ENCODE data around the gene CCNYL1. TPM values are rescaled to one million over a fixed set of nuclear protein-coding genes. Genes with fewer than 3 reads are reported as not detected.

CCNYL1 gene
- polyA plus RNA-seq, 4 donors: 8.2 to 18.4 (median 15.2) TPM

DNA sequence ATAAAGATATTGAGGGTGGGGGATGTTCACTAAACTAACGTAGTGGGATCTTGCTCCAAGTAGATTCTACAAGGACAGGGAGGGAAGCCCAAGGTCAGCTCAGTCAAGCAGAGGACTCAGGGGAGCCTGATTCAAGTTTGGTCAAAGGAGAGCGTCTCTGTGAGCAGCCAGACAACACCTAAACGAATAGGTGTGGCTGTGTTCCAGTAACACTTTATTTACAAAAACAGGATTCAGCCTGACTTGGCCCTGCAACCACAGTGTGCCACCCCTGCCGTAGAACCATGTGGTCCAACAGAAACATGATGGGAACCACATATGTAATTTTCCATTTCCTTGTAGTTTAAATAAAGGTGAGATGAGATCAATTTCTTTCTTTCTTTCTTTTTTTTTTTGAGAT lies 76.4 kb downstream of the CCNYL1 start:
- WGBS, 3 donors: 67 to 70% (median 68%) methylated on average over 4 of the region's 4 CpGs
- no peaks in the 10 kb centered on the region for H3K27me3 ChIP-seq (ENCODE audit: control insufficient read depth in 3 of 3, insufficient read depth in 3 of 3, low read length in 3 of 3)
- FAIRE-seq: no peak

DNA sequence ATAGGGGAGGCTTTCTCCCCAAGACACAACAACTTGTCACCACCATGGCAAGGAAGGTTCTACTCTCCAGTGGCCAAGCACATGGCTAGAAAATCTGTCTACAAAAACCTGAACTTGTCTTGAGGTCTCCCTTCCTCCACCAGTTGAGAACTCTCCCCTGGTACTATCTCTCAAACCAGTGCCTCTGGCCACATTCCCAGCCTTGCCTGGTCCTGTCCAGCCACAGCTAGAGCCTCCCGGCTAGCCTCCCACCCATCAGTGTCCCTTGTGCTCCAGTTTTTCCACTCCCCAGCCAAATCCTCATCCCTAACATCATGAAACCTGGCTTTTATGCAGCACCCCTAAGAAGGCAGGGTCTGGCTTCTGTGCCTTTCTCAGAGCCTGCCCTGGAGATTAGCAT lies 79.5 kb downstream of the CCNYL1 start:
- Histone ChIP-seq H3K27ac (ENCODE audit: low read depth in 1 of 3, low read length in 2 of 3) (no peak overlapping the region), H3K4me3 (ENCODE audit: low read depth in 1 of 3, low read length in 3 of 3) (no peak overlapping the region), H3K36me3 (ENCODE audit: control insufficient read depth in 3 of 3, insufficient read depth in 2 of 3, low read depth in 1 of 3, low read length in 3 of 3) (no peaks in the 10 kb centered on the region), H3K4me1 (ENCODE audit: control insufficient read depth in 3 of 3, insufficient read depth in 2 of 3, low read depth in 1 of 3, low read length in 2 of 3) (peaks cover 0 to 5% (median 3%) of the 10 kb centered on the region in 3 donors), H3K27me3 (ENCODE audit: control insufficient read depth in 3 of 3, insufficient read depth in 3 of 3, low read length in 3 of 3) (no peaks in the 10 kb centered on the region), H3K9me3 (ENCODE audit: control insufficient read depth in 2 of 2, insufficient read depth in 1 of 2, low read depth in 1 of 2, low read length in 1 of 2) (no peaks in the 10 kb centered on the region)
- WGBS, 3 donors: 91 to 100% (median 91%) methylated on average over 1 of the region's 1 CpG
- no peak for FAIRE-seq
- no peak for DNase-seq

More for the DNA sequence above, 76.4 kb downstream of the CCNYL1 start:
- Histone ChIP-seq H3K4me3 (ENCODE audit: low read depth in 1 of 3, low read length in 3 of 3) (no peak overlapping the region), H3K9me3 (ENCODE audit: control insufficient read depth in 2 of 2, insufficient read depth in 1 of 2, low read depth in 1 of 2, low read length in 1 of 2) (no peaks in the 10 kb centered on the region), H3K4me1 (ENCODE audit: control insufficient read depth in 3 of 3, insufficient read depth in 2 of 3, low read depth in 1 of 3, low read length in 2 of 3) (peaks cover 3 to 13% (median 7%) of the 10 kb centered on the region in 3 donors), H3K36me3 (ENCODE audit: control insufficient read depth in 3 of 3, insufficient read depth in 2 of 3, low read depth in 1 of 3, low read length in 3 of 3) (no peaks in the 10 kb centered on the region), H3K27ac (ENCODE audit: low read depth in 1 of 3, low read length in 2 of 3) (no peak overlapping the region)
- DNase-seq: no peak

DNA sequence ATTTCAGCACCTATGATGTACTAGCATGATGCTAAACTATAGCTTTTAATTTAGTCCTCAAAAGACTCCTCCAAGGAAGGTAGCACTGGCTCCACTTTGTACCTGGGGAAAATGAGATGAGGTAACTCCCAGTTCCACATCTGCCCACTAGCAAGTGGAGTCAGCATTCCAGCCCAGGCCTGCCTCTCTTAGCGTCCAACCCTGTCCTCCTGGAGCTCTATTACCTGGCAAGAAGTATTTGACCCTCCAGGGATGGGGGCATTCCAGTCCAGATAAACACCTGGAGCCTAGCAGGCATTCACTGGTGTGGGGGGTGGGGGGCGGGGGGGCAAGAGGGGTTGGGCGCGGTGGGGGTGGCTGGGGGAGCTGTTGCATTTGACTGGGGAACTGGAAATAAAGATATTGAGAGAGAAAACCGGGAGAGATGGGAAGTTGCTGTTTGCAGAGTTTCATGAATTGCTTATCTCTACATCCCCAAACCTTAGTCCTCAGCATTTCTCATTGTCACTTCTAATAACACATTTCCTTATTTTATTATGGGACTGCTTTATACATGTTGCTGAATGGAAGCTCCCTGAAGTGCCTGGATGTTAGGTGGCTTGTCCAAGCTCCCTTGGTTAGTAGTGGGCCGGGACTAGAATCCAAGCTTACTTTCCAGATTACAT lies 80.3 kb downstream of the CCNYL1 start:
- DNase-seq (no peak), FAIRE-seq (no peak)
- Histone ChIP-seq H3K4me3 (ENCODE audit: low read depth in 1 of 3, low read length in 3 of 3) (no peak overlapping the region), H3K9me3 (ENCODE audit: control insufficient read depth in 2 of 2, insufficient read depth in 1 of 2, low read depth in 1 of 2, low read length in 1 of 2) (no peaks in the 10 kb centered on the region), H3K4me1 (ENCODE audit: control insufficient read depth in 3 of 3, insufficient read depth in 2 of 3, low read depth in 1 of 3, low read length in 2 of 3) (peaks cover 2 to 9% (median 3%) of the 10 kb centered on the region in 3 donors), H3K36me3 (ENCODE audit: control insufficient read depth in 3 of 3, insufficient read depth in 2 of 3, low read depth in 1 of 3, low read length in 3 of 3) (no peaks in the 10 kb centered on the region), H3K27me3 (ENCODE audit: control insufficient read depth in 3 of 3, insufficient read depth in 3 of 3, low read length in 3 of 3) (no peaks in the 10 kb centered on the region), H3K27ac (ENCODE audit: low read depth in 1 of 3, low read length in 2 of 3) (no peak overlapping the region)
- WGBS, 3 donors: 34 to 51% (median 47%) methylated on average over 6 of the region's 6 CpGs

DNA sequence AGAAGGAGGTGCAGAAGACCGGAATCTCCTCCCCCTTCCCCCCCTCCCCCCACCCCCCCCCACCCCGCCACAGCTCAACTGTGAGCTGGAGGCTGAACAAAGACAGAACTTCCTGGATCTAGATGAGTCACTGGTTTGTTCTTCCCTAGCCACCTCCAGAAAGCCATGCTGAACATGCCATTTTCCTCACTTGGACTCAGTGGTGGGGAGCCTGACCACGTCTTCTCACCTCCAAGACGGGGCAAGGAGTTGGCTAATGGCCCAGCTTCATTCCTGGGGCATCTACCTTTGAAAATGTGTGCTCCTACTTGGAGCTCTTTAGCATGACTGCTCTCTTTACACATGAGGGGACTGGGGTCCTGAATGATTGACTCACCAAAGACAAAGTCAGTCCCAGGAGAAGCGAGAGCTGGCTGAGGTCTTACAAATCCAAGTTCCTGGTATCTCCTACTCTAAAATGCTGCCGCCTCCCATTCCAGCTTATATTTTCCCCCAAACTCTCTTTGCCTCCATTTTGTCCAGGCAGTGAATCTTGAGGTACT lies 80.9 kb downstream of the CCNYL1 start:
- Histone ChIP-seq H3K36me3 (ENCODE audit: control insufficient read depth in 3 of 3, insufficient read depth in 2 of 3, low read depth in 1 of 3, low read length in 3 of 3) (no peaks in the 10 kb centered on the region), H3K4me3 (ENCODE audit: low read depth in 1 of 3, low read length in 3 of 3) (no peak overlapping the region), H3K4me1 (ENCODE audit: control insufficient read depth in 3 of 3, insufficient read depth in 2 of 3, low read depth in 1 of 3, low read length in 2 of 3) (peaks cover 2 to 15% (median 3%) of the 10 kb centered on the region in 3 donors), H3K27ac (ENCODE audit: low read depth in 1 of 3, low read length in 2 of 3) (peak overlapping the region in 2 of 3 donors; percentile 30 to 80), H3K27me3 (ENCODE audit: control insufficient read depth in 3 of 3, insufficient read depth in 3 of 3, low read length in 3 of 3) (no peaks in the 10 kb centered on the region), H3K9me3 (ENCODE audit: control insufficient read depth in 2 of 2, insufficient read depth in 1 of 2, low read depth in 1 of 2, low read length in 1 of 2) (no peaks in the 10 kb centered on the region)
- WGBS, 3 donors: 45 to 57% (median 53%) methylated on average over 5 of the region's 6 CpGs
- no peak for FAIRE-seq
- DNase-seq: peak in 1 of 2 donors; percentile 70

DNA sequence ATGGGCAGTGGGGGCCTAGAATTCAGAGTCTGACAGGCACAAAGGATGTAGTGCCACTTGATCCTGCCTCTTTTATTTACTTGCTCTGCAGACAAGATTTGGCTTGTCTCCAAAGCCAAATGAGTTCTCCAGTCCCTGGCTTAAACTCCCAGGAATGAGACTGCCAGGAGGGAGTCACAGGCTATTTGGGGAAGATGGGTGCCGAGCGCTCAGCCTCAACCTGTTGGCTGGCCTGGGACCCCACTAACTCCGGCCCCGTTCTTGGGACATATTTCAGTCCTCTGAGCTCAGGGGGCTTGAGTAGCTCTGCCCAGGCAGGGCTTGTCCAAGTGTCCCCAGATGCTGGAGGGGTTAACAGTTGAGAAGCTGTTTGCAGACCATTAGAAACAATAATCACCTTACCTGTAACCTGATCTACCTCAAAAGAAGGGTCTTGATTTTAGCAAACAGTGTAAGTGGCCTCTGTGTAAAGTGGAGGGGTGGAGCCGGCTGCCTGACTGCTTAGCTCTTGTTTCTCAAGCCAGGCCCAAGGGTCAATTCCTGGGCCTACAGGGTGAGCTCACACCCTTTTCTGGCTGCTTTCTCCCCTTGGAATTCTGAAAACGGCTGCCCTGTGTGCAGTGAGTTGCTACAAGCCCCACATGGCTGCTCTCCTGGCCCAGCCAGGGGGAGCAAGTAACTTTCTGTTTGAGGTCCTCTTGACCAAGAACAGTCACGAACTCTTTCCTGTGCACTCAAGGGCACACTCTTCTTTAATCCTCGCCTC lies 85.3 kb downstream of the CCNYL1 start:
- FAIRE-seq (no peak), DNase-seq (peak; percentile 72 to 82)
- H3K4me3 ChIP-seq (ENCODE audit: low read depth in 1 of 3, low read length in 3 of 3): no peak overlapping the region
- no peaks in the 10 kb centered on the region for H3K36me3 ChIP-seq (ENCODE audit: control insufficient read depth in 3 of 3, insufficient read depth in 2 of 3, low read depth in 1 of 3, low read length in 3 of 3)
- WGBS, 3 donors: 29 to 57% (median 48%) methylated on average over 8 of the region's 8 CpGs
- peaks cover 2 to 26% (median 3%) of the 10 kb centered on the region in 3 donors for H3K4me1 ChIP-seq (ENCODE audit: control insufficient read depth in 3 of 3, insufficient read depth in 2 of 3, low read depth in 1 of 3, low read length in 2 of 3)
- no peaks in the 10 kb centered on the region for H3K27me3 ChIP-seq (ENCODE audit: control insufficient read depth in 3 of 3, insufficient read depth in 3 of 3, low read length in 3 of 3)
- no peaks in the 10 kb centered on the region for H3K9me3 ChIP-seq (ENCODE audit: control insufficient read depth in 2 of 2, insufficient read depth in 1 of 2, low read depth in 1 of 2, low read length in 1 of 2)
- peak overlapping the region in 2 of 3 donors; percentile 38 to 77 for H3K27ac ChIP-seq (ENCODE audit: low read depth in 1 of 3, low read length in 2 of 3)

DNA sequence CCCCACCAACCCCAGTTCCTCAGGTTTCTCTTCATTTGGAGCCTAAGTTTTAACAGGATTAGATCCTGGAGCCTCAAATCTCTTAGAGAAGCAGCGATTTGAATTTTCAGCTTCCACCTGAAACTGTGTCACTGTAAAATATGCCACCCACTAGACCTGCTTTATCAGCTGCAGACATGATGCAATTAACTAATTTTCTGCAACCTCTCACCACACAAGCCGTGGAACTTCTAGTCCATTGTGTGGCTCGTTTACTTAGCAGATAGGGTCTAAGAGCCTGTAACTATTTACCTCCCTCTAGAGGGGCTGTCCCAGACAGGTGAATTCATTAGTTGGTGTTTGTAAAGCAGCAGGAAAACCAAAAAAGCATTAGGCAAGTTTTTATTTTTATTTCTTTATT lies 89.8 kb downstream of the CCNYL1 start:
- 13 to 32% (median 27%) methylated on average over 3 of the region's 3 CpGs for WGBS, 3 donors
- Histone ChIP-seq H3K9me3 (ENCODE audit: control insufficient read depth in 2 of 2, insufficient read depth in 1 of 2, low read depth in 1 of 2, low read length in 1 of 2) (no peaks in the 10 kb centered on the region), H3K27me3 (ENCODE audit: control insufficient read depth in 3 of 3, insufficient read depth in 3 of 3, low read length in 3 of 3) (no peaks in the 10 kb centered on the region), H3K36me3 (ENCODE audit: control insufficient read depth in 3 of 3, insufficient read depth in 2 of 3, low read depth in 1 of 3, low read length in 3 of 3) (no peaks in the 10 kb centered on the region), H3K4me1 (ENCODE audit: control insufficient read depth in 3 of 3, insufficient read depth in 2 of 3, low read depth in 1 of 3, low read length in 2 of 3) (peaks cover 2 to 38% (median 3%) of the 10 kb centered on the region in 3 donors), H3K27ac (ENCODE audit: low read depth in 1 of 3, low read length in 2 of 3) (no peak overlapping the region), H3K4me3 (ENCODE audit: low read depth in 1 of 3, low read length in 3 of 3) (no peak overlapping the region)
- no peak for FAIRE-seq
- peak in 1 of 2 donors; percentile 49 for DNase-seq

DNA sequence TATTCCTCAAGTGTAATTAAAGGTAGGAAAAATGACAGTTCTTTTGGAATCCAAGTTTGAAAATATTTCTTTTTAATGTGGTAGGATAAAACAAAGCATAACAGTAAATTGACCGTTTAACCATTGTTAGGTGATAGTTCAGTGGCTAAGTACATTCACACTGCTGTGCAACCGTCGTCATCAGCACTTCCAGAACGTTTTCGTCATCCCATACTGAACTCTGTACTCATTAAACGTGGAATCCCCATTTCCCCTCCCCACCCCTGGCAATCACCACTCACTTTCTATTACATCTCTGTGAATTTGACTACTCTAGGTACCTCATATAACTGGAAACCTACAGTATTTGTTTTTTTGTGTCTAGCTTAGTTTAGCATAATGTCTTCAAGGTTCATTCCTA lies 91.2 kb downstream of the CCNYL1 start:
- Histone ChIP-seq H3K9me3 (ENCODE audit: control insufficient read depth in 2 of 2, insufficient read depth in 1 of 2, low read depth in 1 of 2, low read length in 1 of 2) (no peaks in the 10 kb centered on the region), H3K27ac (ENCODE audit: low read depth in 1 of 3, low read length in 2 of 3) (peak overlapping the region in 1 of 3 donors; percentile 64), H3K4me3 (ENCODE audit: low read depth in 1 of 3, low read length in 3 of 3) (no peak overlapping the region), H3K4me1 (ENCODE audit: control insufficient read depth in 3 of 3, insufficient read depth in 2 of 3, low read depth in 1 of 3, low read length in 2 of 3) (peaks cover 0 to 27% (median 3%) of the 10 kb centered on the region in 3 donors), H3K36me3 (ENCODE audit: control insufficient read depth in 3 of 3, insufficient read depth in 2 of 3, low read depth in 1 of 3, low read length in 3 of 3) (no peaks in the 10 kb centered on the region), H3K27me3 (ENCODE audit: control insufficient read depth in 3 of 3, insufficient read depth in 3 of 3, low read length in 3 of 3) (no peaks in the 10 kb centered on the region)
- peak; percentile 85 to 87 for DNase-seq
- no peak for FAIRE-seq
- WGBS, 3 donors: 18 to 48% (median 43%) methylated on average over 6 of the region's 6 CpGs
